ENCODE measurements around the gene CCN6. TPM values are rescaled to one million over a fixed set of nuclear protein-coding genes. Genes with fewer than 3 reads are reported as not detected.

Gene CCN6
- total RNA-seq, 3 donors from 2014 or later (not counting 1 experiment from before 2014, with no cell fraction given), result not detected

- Mint-ChIP-seq H3K27me3 (ENCODE audit: low read depth in 2 of 2) (no peaks in the 10 kb centered on the region), H3K36me3 (no peaks in the 10 kb centered on the region), H3K4me1 (peaks cover 0 to 8% of the 10 kb centered on the region in 2 donors), H3K9me3 (no peaks in the 10 kb centered on the region), H3K4me3 (no peak overlapping the region), H3K27ac (no peak overlapping the region)
- no peaks in the 10 kb centered on the region for H3K27me3 ChIP-seq (ENCODE audit: control insufficient read depth, insufficient read depth, low read length)
- intact Hi-C loops (cut with micrococcal nuclease), result no loop called here
- DNase-seq (no peak), ATAC-seq (peak in 1 of 3 donors; percentile 20)
- no peak overlapping the region for H3K27ac ChIP-seq (ENCODE audit: low read length)
- WGBS (ENCODE audit: insufficient coverage), result 55% methylated on average over 3 of the region's 3 CpGs
- no peaks in the 10 kb centered on the region for H3K36me3 ChIP-seq (ENCODE audit: control insufficient read depth, insufficient read depth, low read length)
- no peaks in the 10 kb centered on the region for H3K9me3 ChIP-seq (ENCODE audit: control insufficient read depth, insufficient read depth, low read length)
- no peak overlapping the region for H3K4me3 ChIP-seq (ENCODE audit: low read length)
- H3K4me1 ChIP-seq (ENCODE audit: control insufficient read depth, insufficient read depth, low read length), result peaks cover 5% of the 10 kb centered on the region
- TF ChIP-seq, protein P1, sequence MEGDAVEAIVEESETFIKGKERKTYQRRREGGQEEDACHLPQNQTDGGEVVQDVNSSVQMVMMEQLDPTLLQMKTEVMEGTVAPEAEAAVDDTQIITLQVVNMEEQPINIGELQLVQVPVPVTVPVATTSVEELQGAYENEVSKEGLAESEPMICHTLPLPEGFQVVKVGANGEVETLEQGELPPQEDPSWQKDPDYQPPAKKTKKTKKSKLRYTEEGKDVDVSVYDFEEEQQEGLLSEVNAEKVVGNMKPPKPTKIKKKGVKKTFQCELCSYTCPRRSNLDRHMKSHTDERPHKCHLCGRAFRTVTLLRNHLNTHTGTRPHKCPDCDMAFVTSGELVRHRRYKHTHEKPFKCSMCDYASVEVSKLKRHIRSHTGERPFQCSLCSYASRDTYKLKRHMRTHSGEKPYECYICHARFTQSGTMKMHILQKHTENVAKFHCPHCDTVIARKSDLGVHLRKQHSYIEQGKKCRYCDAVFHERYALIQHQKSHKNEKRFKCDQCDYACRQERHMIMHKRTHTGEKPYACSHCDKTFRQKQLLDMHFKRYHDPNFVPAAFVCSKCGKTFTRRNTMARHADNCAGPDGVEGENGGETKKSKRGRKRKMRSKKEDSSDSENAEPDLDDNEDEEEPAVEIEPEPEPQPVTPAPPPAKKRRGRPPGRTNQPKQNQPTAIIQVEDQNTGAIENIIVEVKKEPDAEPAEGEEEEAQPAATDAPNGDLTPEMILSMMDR (IDR thresholded peaks at IDR 0.05), result no peak
These were observed 46.1 kb upstream of the CCN6 start for GRCh38 chr6:112007805-112008204.

DNA sequence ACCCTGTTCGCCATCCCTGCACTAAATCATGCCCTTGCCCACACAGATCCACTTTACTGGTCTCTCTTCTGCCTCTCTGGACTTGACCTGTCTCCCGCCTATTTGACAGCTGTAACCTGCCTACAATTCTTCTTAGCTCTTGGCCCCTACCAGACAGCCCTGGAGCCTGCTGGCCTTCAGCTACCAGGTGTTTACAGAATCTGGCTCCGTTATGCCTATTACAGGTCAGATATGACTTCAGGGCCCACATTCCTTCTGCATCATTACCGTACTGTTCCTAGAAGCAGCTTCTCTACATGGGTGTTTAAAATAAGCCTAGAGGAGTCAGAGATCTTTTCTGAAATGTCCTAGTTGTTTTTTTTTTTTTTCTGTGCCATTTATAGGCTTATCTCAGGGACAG lies 45.4 kb upstream of the CCN6 start:
- ATAC-seq (no peak), DNase-seq (no peak)
- Histone ChIP-seq H3K4me1 (ENCODE audit: control insufficient read depth, insufficient read depth, low read length) (peaks cover 5% of the 10 kb centered on the region), H3K27ac (ENCODE audit: low read length) (no peak overlapping the region), H3K36me3 (ENCODE audit: control insufficient read depth, insufficient read depth, low read length) (no peaks in the 10 kb centered on the region), H3K4me3 (ENCODE audit: low read length) (no peak overlapping the region), H3K9me3 (ENCODE audit: control insufficient read depth, insufficient read depth, low read length) (no peaks in the 10 kb centered on the region), H3K27me3 (ENCODE audit: control insufficient read depth, insufficient read depth, low read length) (no peaks in the 10 kb centered on the region)
- WGBS (ENCODE audit: insufficient coverage), result 88% methylated on average over 4 of the region's 4 CpGs
- Mint-ChIP-seq H3K27me3 (ENCODE audit: low read depth in 2 of 2) (no peaks in the 10 kb centered on the region), H3K9me3 (no peaks in the 10 kb centered on the region), H3K4me1 (peaks cover 0 to 5% of the 10 kb centered on the region in 2 donors), H3K36me3 (no peaks in the 10 kb centered on the region), H3K4me3 (no peak overlapping the region), H3K27ac (no peak overlapping the region)
- TF ChIP-seq, protein P1 (IDR thresholded peaks at IDR 0.05), result no peak
- intact Hi-C loops (cut with micrococcal nuclease), result no loop called here

DNA sequence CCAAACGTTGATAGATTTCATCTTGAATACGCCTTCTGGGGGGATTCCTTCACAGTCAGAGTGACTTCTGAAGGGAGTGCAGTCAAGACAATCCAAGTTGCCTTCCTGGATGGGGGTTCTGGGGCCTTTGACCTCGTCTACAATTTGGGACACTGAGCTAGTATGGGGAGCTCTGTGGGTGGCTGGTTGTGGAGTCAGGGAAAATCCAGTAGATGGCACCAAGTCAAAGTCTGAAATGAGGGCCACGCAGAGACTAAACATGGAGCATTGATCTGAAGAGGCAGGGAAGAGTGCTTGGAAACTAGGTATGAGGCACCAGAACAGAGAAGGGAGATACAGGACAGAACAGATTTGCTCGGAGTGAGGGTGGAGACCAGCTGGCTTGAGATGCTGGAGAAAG lies 43.6 kb upstream of the CCN6 start:
- Mint-ChIP-seq H3K27ac (no peak overlapping the region), H3K4me1 (no peaks in the 10 kb centered on the region), H3K9me3 (no peaks in the 10 kb centered on the region), H3K27me3 (ENCODE audit: low read depth in 2 of 2) (no peaks in the 10 kb centered on the region), H3K36me3 (no peaks in the 10 kb centered on the region), H3K4me3 (no peak overlapping the region)
- WGBS (ENCODE audit: insufficient coverage), result 75% methylated on average over 5 of the region's 5 CpGs
- Histone ChIP-seq H3K27ac (ENCODE audit: low read length) (no peak overlapping the region), H3K4me1 (ENCODE audit: control insufficient read depth, insufficient read depth, low read length) (peaks cover 5% of the 10 kb centered on the region), H3K27me3 (ENCODE audit: control insufficient read depth, insufficient read depth, low read length) (no peaks in the 10 kb centered on the region), H3K9me3 (ENCODE audit: control insufficient read depth, insufficient read depth, low read length) (no peaks in the 10 kb centered on the region), H3K36me3 (ENCODE audit: control insufficient read depth, insufficient read depth, low read length) (no peaks in the 10 kb centered on the region), H3K4me3 (ENCODE audit: low read length) (no peak overlapping the region)
- DNase-seq (peak in 1 of 2 donors; percentile 64), ATAC-seq (no peak)
- TF ChIP-seq, protein P1 (IDR thresholded peaks at IDR 0.05), result no peak
- intact Hi-C loops (cut with micrococcal nuclease), result no loop called here

- Mint-ChIP-seq H3K9me3 (no peaks in the 10 kb centered on the region), H3K36me3 (no peaks in the 10 kb centered on the region), H3K27ac (no peak overlapping the region), H3K4me1 (no peaks in the 10 kb centered on the region), H3K4me3 (no peak overlapping the region), H3K27me3 (ENCODE audit: low read depth in 2 of 2) (peaks cover 0 to 2% of the 10 kb centered on the region in 2 donors)
- DNase-seq, result no peak
- WGBS (ENCODE audit: insufficient coverage), result no CpG with 5 or more reads among the region's 3 CpGs
- Histone ChIP-seq H3K4me3 (ENCODE audit: low read length) (no peak overlapping the region), H3K36me3 (ENCODE audit: control insufficient read depth, insufficient read depth, low read length) (no peaks in the 10 kb centered on the region), H3K4me1 (ENCODE audit: control insufficient read depth, insufficient read depth, low read length) (peaks cover 4% of the 10 kb centered on the region), H3K9me3 (ENCODE audit: control insufficient read depth, insufficient read depth, low read length) (no peaks in the 10 kb centered on the region), H3K27ac (ENCODE audit: low read length) (no peak overlapping the region), H3K27me3 (ENCODE audit: control insufficient read depth, insufficient read depth, low read length) (no peaks in the 10 kb centered on the region)
- intact Hi-C loops (cut with micrococcal nuclease), result no loop called here
- ATAC-seq, result no peak
- TF ChIP-seq, protein P1 (IDR thresholded peaks at IDR 0.05), result no peak
These were observed 40.9 kb upstream of the CCN6 start for GRCh38 chr6:112013051-112013450.
